ENCODE data around the gene ANKRD45.
"Not testable (repeated sequence)": the region's sequence is repeated elsewhere in the genome, so short reads cannot be mapped to it uniquely, and the experiment has no call there.

Gene ANKRD45

GRCh38 chr1:173568483-173568882, 101.2 kb downstream of the ANKRD45 start:
- DNase-seq (ENCODE audit: extremely low read depth, low read depth) = no peak
- TF ChIP-seq CTCF (IDR thresholded peaks at IDR 0.05; ENCODE audit: low read depth, low read length, missing control alignments) = no peak

GRCh38 chr1:173563846-173564245, 105.8 kb downstream of the ANKRD45 start:
- not testable (repeated sequence) for H3K4me3 ChIP-seq (replicated peaks; ENCODE audit: low read depth, low read length); DNase-seq (ENCODE audit: extremely low read depth, low read depth)

More at GRCh38 chr1:173568483-173568882, 101.2 kb downstream of the ANKRD45 start:
- H3K4me3 ChIP-seq (replicated peaks; ENCODE audit: low read depth, low read length) = no peak overlapping the region

GRCh38 chr1:173562813-173563212, 106.8 kb downstream of the ANKRD45 start:
- H3K4me3 ChIP-seq (replicated peaks; ENCODE audit: low read depth, low read length) = no peak overlapping the region
- no peak for TF ChIP-seq CTCF (IDR thresholded peaks at IDR 0.05; ENCODE audit: low read depth, low read length, missing control alignments)
- no peak for DNase-seq (ENCODE audit: extremely low read depth, low read depth)

GRCh38 chr1:173561263-173561662, 108.4 kb downstream of the ANKRD45 start:
- no peak for TF ChIP-seq CTCF (IDR thresholded peaks at IDR 0.05; ENCODE audit: low read depth, low read length, missing control alignments)
- no peak for DNase-seq (ENCODE audit: extremely low read depth, low read depth)
- H3K4me3 ChIP-seq (replicated peaks; ENCODE audit: low read depth, low read length) = no peak overlapping the region

GRCh38 chr1:173560285-173560880, 109.3 kb downstream of the ANKRD45 start:
- no peak for DNase-seq (ENCODE audit: extremely low read depth, low read depth)
- no peak for TF ChIP-seq CTCF (IDR thresholded peaks at IDR 0.05; ENCODE audit: low read depth, low read length, missing control alignments)
- H3K4me3 ChIP-seq (replicated peaks; ENCODE audit: low read depth, low read length) = no peak overlapping the region
